ENCODE results near the gene APP. TPM values are rescaled to one million over a fixed set of nuclear protein-coding genes. Genes with fewer than 3 reads are reported as not detected.

Gene APP
- total RNA-seq, 1 experiment from 2014 or later = 224 TPM

DNA sequence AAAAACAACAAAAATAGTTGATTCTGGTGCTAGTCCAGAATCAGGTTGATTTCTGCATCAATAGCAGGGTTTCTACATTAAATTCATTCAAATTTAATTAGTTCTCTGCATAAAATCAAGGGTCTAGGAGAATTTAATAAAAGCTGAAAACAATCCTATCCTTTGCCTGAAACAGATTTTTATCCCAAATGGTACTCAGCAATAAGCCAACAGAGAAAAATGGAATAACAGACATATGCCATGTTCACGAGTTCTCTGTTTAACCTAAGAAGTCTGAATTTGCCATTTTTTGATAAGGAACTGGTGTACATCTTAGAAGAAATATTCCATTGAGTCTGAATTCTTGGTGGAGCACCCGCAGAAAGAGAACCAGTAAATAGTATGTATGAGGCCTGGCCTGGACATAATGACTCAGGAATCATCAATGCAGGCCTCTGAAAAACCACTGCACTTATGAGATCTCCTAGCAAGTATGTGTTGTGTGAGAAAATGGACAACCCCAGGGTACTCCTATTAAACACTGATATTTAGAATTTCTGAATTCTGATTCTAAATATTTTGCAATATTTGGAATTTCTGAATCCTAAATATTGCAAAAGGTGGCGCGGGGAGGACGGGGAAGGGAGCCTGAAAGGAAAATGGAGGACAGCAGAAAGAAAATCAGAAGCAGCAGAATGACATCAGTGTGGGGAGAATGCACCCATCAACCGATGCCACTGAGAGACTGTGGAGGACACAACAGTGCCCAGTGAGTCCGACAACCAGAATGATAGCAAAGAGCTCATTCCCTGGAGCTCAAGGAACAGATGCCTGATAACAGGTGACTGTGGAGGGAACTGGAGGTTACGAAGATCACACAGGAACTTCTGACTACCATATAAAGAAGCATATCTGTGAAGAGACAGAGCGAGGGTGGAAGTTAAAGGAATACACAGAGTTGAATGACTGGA lies 97.6 kb downstream of the APP start:
- H3K4me1 ChIP-seq (replicated peaks; ENCODE audit: insufficient read depth) = no peaks in the 10 kb centered on the region
- no TSS peak for BruUV-seq (replicated peaks)
- intact Hi-C loops (cut with micrococcal nuclease; ENCODE audit: unreplicated experiment) = no loop called here
- H3F3A ChIP-seq (ENCODE audit: insufficient read depth, low read depth) = no peaks in the 10 kb centered on the region
- TF ChIP-seq, protein P1, sequence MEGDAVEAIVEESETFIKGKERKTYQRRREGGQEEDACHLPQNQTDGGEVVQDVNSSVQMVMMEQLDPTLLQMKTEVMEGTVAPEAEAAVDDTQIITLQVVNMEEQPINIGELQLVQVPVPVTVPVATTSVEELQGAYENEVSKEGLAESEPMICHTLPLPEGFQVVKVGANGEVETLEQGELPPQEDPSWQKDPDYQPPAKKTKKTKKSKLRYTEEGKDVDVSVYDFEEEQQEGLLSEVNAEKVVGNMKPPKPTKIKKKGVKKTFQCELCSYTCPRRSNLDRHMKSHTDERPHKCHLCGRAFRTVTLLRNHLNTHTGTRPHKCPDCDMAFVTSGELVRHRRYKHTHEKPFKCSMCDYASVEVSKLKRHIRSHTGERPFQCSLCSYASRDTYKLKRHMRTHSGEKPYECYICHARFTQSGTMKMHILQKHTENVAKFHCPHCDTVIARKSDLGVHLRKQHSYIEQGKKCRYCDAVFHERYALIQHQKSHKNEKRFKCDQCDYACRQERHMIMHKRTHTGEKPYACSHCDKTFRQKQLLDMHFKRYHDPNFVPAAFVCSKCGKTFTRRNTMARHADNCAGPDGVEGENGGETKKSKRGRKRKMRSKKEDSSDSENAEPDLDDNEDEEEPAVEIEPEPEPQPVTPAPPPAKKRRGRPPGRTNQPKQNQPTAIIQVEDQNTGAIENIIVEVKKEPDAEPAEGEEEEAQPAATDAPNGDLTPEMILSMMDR (conservative IDR thresholded peaks at IDR 0.05) = no peak
- TF ChIP-seq EZH2 (IDR thresholded peaks at IDR 0.05; ENCODE audit: low read depth) = no peak
- no peak for DNase-seq
- no peaks in the 10 kb centered on the region; the same call in 1 of the 2 replicates for H4K20me1 ChIP-seq (ENCODE audit: insufficient read depth)
- no peaks in the 10 kb centered on the region for H3K27me3 ChIP-seq (ENCODE audit: insufficient read depth, low read depth)
- H3K36me3 ChIP-seq (ENCODE audit: low read depth) = no peaks in the 10 kb centered on the region
- CTCF ChIA-PET = interaction anchor here (0.5 kb wide), 1 partner anchor 104 kb away, joined by 3 read pairs; no protein-coding TSS in a partner anchor
- no peak overlapping the region for H3K4me3 ChIP-seq
- H3K4me2 ChIP-seq = no peak overlapping the region
- POLR2A ChIA-PET (ENCODE audit: unreplicated experiment) = no interaction called here
- H2AFZ ChIP-seq = no peak overlapping the region
- no peaks in the 10 kb centered on the region for H3K9me2 ChIP-seq (ENCODE audit: insufficient read depth)
- no peaks in the 10 kb centered on the region for H3K9me3 ChIP-seq (ENCODE audit: insufficient read depth, low read depth)
- H3K79me2 ChIP-seq (ENCODE audit: low read depth) = peaks cover 52% of the 10 kb centered on the region
- H3K27ac ChIP-seq = no peak overlapping the region

DNA sequence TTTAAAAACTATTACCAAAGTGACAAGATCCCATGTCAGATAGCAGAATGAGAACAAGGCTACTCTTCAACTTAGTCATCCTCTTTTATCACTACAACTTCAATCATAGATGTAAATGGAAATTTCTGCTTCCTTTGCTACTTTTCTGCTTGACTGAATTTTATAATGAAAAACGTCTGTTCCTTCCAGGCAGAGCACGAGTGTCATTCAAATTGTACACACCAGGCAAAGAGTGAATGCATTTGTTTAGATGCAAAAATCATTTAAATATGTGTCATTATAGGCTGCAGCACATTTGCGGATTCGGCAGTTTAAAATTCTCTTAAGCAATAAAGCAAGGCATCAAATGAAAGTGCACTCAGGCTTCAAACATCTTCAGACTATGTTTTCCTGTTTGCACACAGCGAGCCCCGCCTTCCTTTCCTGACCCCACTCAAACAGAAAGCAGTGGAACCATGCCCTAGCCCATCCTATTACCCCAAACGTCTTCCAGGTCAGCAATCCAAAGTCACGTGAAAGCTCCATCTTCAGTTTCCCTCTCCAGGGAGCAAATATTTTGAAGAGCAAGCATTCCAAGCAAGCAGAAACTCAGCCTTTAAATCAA lies 99.6 kb downstream of the APP start:
- no peak overlapping the region for H2AFZ ChIP-seq
- ChIA-PET CTCF (no interaction called here), POLR2A (ENCODE audit: unreplicated experiment) (no interaction called here)
- no peaks in the 10 kb centered on the region; the same call in 1 of the 2 replicates for H4K20me1 ChIP-seq (ENCODE audit: insufficient read depth)
- H3K36me3 ChIP-seq (ENCODE audit: low read depth) = no peaks in the 10 kb centered on the region
- no peaks in the 10 kb centered on the region for H3K4me1 ChIP-seq (replicated peaks; ENCODE audit: insufficient read depth)
- H3K27ac ChIP-seq = no peak overlapping the region
- peaks cover 54% of the 10 kb centered on the region for H3K79me2 ChIP-seq (ENCODE audit: low read depth)
- no TSS peak for BruUV-seq (replicated peaks)
- H3K4me2 ChIP-seq = no peak overlapping the region
- no peaks in the 10 kb centered on the region for H3K9me2 ChIP-seq (ENCODE audit: insufficient read depth)
- H3F3A ChIP-seq (ENCODE audit: insufficient read depth, low read depth) = no peaks in the 10 kb centered on the region
- intact Hi-C loops (cut with micrococcal nuclease; ENCODE audit: unreplicated experiment) = no loop called here
- no peak for DNase-seq
- no peaks in the 10 kb centered on the region for H3K27me3 ChIP-seq (ENCODE audit: insufficient read depth, low read depth)
- TF ChIP-seq, protein P1 (conservative IDR thresholded peaks at IDR 0.05) = no peak
- no peak for TF ChIP-seq EZH2 (IDR thresholded peaks at IDR 0.05; ENCODE audit: low read depth)
- no peaks in the 10 kb centered on the region for H3K9me3 ChIP-seq (ENCODE audit: insufficient read depth, low read depth)
- H3K4me3 ChIP-seq = no peak overlapping the region

DNA sequence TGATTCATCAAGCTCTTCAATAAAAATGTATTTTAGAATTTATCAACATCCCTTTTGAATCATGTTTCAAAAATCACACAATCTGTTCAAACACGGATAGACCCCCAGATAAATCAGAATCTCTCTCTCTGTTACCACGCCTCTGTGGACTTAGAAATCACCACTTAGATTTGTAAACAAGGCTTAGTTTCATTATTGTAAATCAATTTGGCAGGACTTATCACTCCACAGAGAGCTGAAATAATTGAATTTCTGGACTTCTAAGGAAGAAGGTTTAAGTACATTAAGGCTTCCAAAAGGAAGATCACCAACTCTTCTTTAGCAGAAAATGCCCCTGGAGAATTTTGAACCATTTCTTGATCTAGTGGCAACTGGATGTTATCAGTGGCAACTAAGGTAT lies 100.4 kb downstream of the APP start:
- no peak overlapping the region for H3K27ac ChIP-seq
- POLR2A ChIA-PET (ENCODE audit: unreplicated experiment) = no interaction called here
- intact Hi-C loops (cut with micrococcal nuclease; ENCODE audit: unreplicated experiment) = no loop called here
- H2AFZ ChIP-seq = no peak overlapping the region
- no peak overlapping the region for H3K4me2 ChIP-seq
- CTCF ChIA-PET = no interaction called here
- no peaks in the 10 kb centered on the region; the same call in 1 of the 2 replicates for H4K20me1 ChIP-seq (ENCODE audit: insufficient read depth)
- no peaks in the 10 kb centered on the region for H3K9me2 ChIP-seq (ENCODE audit: insufficient read depth)
- TF ChIP-seq EZH2 (IDR thresholded peaks at IDR 0.05; ENCODE audit: low read depth) = no peak
- TF ChIP-seq, protein P1 (conservative IDR thresholded peaks at IDR 0.05) = no peak
- H3K27me3 ChIP-seq (ENCODE audit: insufficient read depth, low read depth) = no peaks in the 10 kb centered on the region
- BruUV-seq (replicated peaks) = no TSS peak
- no peaks in the 10 kb centered on the region for H3K9me3 ChIP-seq (ENCODE audit: insufficient read depth, low read depth)
- H3K36me3 ChIP-seq (ENCODE audit: low read depth) = no peaks in the 10 kb centered on the region
- no peak for DNase-seq
- H3F3A ChIP-seq (ENCODE audit: insufficient read depth, low read depth) = no peaks in the 10 kb centered on the region
- no peak overlapping the region for H3K4me3 ChIP-seq
- no peaks in the 10 kb centered on the region for H3K4me1 ChIP-seq (replicated peaks; ENCODE audit: insufficient read depth)
- peaks cover 57% of the 10 kb centered on the region for H3K79me2 ChIP-seq (ENCODE audit: low read depth)

All from PC-9 (cell line).